ENCODE data around the gene PROP1.
"Not testable (repeated sequence)": the region's sequence is repeated elsewhere in the genome, so short reads cannot be mapped to it uniquely, and the experiment has no call there.

The PROP1 gene

DNA sequence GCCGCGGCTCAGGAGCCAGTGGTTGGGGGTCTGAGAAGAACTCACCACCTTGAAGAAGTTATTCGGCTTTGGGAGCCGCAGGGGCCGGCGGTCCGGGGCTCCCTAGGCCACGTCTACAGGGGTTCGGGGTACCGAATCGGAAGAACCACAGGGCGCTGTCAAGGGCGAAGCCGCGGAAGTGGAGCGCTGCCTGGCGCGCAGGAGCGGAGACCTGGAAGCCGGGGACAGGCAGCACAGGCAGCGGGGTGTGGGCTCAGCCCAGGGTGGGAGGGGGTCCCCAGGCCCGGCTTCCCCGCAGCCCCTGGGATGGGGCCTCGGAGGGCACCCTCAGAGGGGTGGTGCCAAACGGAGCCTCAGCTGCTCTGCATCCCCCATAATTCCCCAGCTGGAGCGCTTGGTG, 11.2 kb upstream of the PROP1 start:
- not testable (repeated sequence) for H2BK120ac ChIP-seq (ENCODE audit: insufficient read depth, low read length, poor library complexity); H3K9me3 ChIP-seq (ENCODE audit: insufficient read depth, low read depth, low read length); H3K36me3 ChIP-seq (ENCODE audit: control insufficient read depth in 1 of 2, insufficient read depth in 2 of 2, low read length in 2 of 2); H2AFZ ChIP-seq (ENCODE audit: insufficient read depth, low read length, poor library complexity); H3K27me3 ChIP-seq (ENCODE audit: insufficient read depth, low read length); H3K18ac ChIP-seq (ENCODE audit: low read length); H2BK12ac ChIP-seq (ENCODE audit: low read length); H3K4me3 ChIP-seq (ENCODE audit: low read depth, low read length); H3K23ac ChIP-seq (ENCODE audit: low read length); H3K4me2 ChIP-seq (ENCODE audit: low read length); H3K79me1 ChIP-seq (ENCODE audit: low read length); DNase-seq; H3K4me1 ChIP-seq (ENCODE audit: control insufficient read depth in 1 of 2, insufficient read depth in 2 of 2, low read length in 2 of 2); H4K12ac ChIP-seq (ENCODE audit: low read depth, low read length); H3K79me2 ChIP-seq (ENCODE audit: control insufficient read depth, insufficient read depth, low read length, poor library complexity); H4K8ac ChIP-seq (ENCODE audit: low read depth, low read length); H3K9ac ChIP-seq (ENCODE audit: low read length); H2BK5ac ChIP-seq (ENCODE audit: low read depth, low read length, poor library complexity); H3K4ac ChIP-seq (ENCODE audit: low read depth, low read length); H2AK5ac ChIP-seq (ENCODE audit: low read length); H3K14ac ChIP-seq (ENCODE audit: low read length); H4K91ac ChIP-seq (ENCODE audit: low read depth, low read length); H3K27ac ChIP-seq (ENCODE audit: low read depth, low read length)
- WGBS (ENCODE audit: extremely low coverage, insufficient coverage, insufficient read length), result no CpG with 5 or more reads among the region's 26 CpGs

DNA sequence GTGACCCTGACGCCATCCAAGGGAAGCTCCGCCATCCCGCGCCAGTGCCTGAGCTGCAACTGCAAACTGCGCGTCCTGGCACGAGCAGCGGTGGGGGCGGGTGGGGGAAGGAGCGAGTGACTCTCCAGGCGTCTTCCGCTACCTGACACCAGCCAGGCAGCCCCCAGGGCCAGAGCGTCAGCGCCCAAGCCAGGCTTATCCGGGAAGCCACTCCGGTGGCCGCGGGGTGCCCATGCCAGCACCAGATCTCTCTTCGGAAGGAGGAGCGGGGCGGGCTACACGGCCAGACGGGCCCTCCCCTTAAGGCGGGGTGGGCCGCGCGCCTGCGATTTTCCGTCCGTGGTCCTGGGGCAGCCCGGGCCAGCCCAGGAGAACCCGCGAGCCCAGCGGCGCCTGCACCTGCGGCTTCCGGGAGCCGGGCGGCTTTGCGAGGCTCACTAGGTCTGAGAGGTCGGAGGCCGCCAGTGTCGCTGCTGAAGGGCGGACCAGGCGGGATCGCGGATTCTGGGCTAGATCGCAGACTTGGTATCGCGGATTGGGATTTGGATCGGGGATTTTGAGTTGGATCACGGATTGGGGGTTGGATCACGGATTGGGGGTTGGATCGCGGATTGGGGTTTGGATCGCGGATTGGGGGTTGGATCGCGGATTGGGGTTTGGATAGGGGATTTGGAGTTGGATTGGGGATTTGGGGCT, 10.6 kb upstream of the PROP1 start:
- not testable (repeated sequence) for H3K23ac ChIP-seq (ENCODE audit: low read length); H3K79me1 ChIP-seq (ENCODE audit: low read length); H3K27me3 ChIP-seq (ENCODE audit: insufficient read depth, low read length); H4K8ac ChIP-seq (ENCODE audit: low read depth, low read length); H3K14ac ChIP-seq (ENCODE audit: low read length); H3K18ac ChIP-seq (ENCODE audit: low read length); H3K4ac ChIP-seq (ENCODE audit: low read depth, low read length); H4K91ac ChIP-seq (ENCODE audit: low read depth, low read length); H3K9ac ChIP-seq (ENCODE audit: low read length); H3K79me2 ChIP-seq (ENCODE audit: control insufficient read depth, insufficient read depth, low read length, poor library complexity); H3K36me3 ChIP-seq (ENCODE audit: control insufficient read depth in 1 of 2, insufficient read depth in 2 of 2, low read length in 2 of 2); H2BK5ac ChIP-seq (ENCODE audit: low read depth, low read length, poor library complexity); H3K27ac ChIP-seq (ENCODE audit: low read depth, low read length); H3K4me1 ChIP-seq (ENCODE audit: control insufficient read depth in 1 of 2, insufficient read depth in 2 of 2, low read length in 2 of 2); H2BK120ac ChIP-seq (ENCODE audit: insufficient read depth, low read length, poor library complexity); H2BK12ac ChIP-seq (ENCODE audit: low read length); H3K9me3 ChIP-seq (ENCODE audit: insufficient read depth, low read depth, low read length); H2AFZ ChIP-seq (ENCODE audit: insufficient read depth, low read length, poor library complexity); H3K4me2 ChIP-seq (ENCODE audit: low read length); H2AK5ac ChIP-seq (ENCODE audit: low read length); H4K12ac ChIP-seq (ENCODE audit: low read depth, low read length); H3K4me3 ChIP-seq (ENCODE audit: low read depth, low read length)
- 93% methylated on average over 2 of the region's 59 CpGs for WGBS (ENCODE audit: extremely low coverage, insufficient coverage, insufficient read length)
- peak in 1 of 2 donors; percentile 39 for DNase-seq

DNA sequence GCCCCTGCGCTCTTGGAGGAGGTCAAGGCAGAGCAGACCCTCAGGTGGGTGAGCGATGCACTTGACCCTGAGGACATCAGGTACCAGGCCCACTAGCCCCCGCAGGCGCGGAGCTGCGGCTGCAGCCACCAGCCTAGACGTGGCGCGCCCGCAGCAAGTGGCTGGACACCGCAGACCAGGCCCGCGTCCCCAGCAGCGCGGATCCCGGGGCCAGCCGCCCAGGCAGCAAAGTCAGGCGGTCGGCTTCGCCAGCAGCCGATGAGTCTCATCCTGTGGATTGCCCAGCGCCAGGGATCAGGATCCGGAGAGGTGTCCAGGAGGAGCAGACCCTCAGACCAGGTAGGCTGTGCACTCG, 10.1 kb upstream of the PROP1 start:
- not testable (repeated sequence) for H3K14ac ChIP-seq (ENCODE audit: low read length); H3K36me3 ChIP-seq (ENCODE audit: control insufficient read depth in 1 of 2, insufficient read depth in 2 of 2, low read length in 2 of 2)
- no CpG with 5 or more reads among the region's 24 CpGs for WGBS (ENCODE audit: extremely low coverage, insufficient coverage, insufficient read length)

DNA sequence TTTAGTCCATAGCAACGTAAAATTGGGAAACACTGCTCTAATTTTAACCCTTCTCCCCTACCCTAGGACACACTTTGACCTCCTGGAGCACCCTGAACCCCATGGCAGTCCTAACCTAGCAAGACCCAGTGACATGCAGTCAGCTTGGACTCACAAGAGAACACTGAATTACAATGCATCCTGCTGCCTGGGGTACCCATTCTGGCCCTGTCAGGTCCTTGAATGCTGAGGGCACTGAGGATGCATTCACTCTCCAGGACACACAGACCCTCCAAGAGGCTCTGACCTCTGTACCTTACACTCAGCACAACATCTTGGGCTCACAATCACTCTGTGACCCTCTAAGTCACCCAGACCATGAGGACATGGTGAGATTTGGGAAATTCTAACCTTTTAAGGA, 1.8 kb upstream of the PROP1 start:
- no peaks in the 10 kb centered on the region for H3K79me2 ChIP-seq (ENCODE audit: control insufficient read depth, insufficient read depth, low read length, poor library complexity)
- H3K9me3 ChIP-seq (ENCODE audit: insufficient read depth, low read depth, low read length), result no peaks in the 10 kb centered on the region
- H3K36me3 ChIP-seq (ENCODE audit: control insufficient read depth in 1 of 2, insufficient read depth in 2 of 2, low read length in 2 of 2), result no peaks in the 10 kb centered on the region
- H4K8ac ChIP-seq (ENCODE audit: low read depth, low read length), result no peak overlapping the region
- no peaks in the 10 kb centered on the region for H3K4me1 ChIP-seq (ENCODE audit: control insufficient read depth in 1 of 2, insufficient read depth in 2 of 2, low read length in 2 of 2)
- no peaks in the 10 kb centered on the region for H3K27me3 ChIP-seq (ENCODE audit: insufficient read depth, low read length)
- no CpG with 5 or more reads among the region's 1 CpG for WGBS (ENCODE audit: extremely low coverage, insufficient coverage, insufficient read length)
- no peak overlapping the region for H3K27ac ChIP-seq (ENCODE audit: low read depth, low read length)
- H4K12ac ChIP-seq (ENCODE audit: low read depth, low read length), result no peak overlapping the region
- no peak overlapping the region for H3K4me3 ChIP-seq (ENCODE audit: low read depth, low read length)
- no peak overlapping the region for H4K91ac ChIP-seq (ENCODE audit: low read depth, low read length)
- DNase-seq, result no peak
- H2AFZ ChIP-seq (ENCODE audit: insufficient read depth, low read length, poor library complexity), result no peak overlapping the region
- no peak overlapping the region for H3K14ac ChIP-seq (ENCODE audit: low read length)
- H3K23ac ChIP-seq (ENCODE audit: low read length), result no peak overlapping the region
- H2BK12ac ChIP-seq (ENCODE audit: low read length), result no peak overlapping the region
- H3K4ac ChIP-seq (ENCODE audit: low read depth, low read length), result no peak overlapping the region
- H3K79me1 ChIP-seq (ENCODE audit: low read length), result no peaks in the 10 kb centered on the region
- no peak overlapping the region for H2BK120ac ChIP-seq (ENCODE audit: insufficient read depth, low read length, poor library complexity)
- peak overlapping the region; percentile 34 for H3K9ac ChIP-seq (ENCODE audit: low read length)
- no peak overlapping the region for H3K4me2 ChIP-seq (ENCODE audit: low read length)
- no peak overlapping the region for H3K18ac ChIP-seq (ENCODE audit: low read length)
- no peak overlapping the region for H2AK5ac ChIP-seq (ENCODE audit: low read length)
- no peak overlapping the region for H2BK5ac ChIP-seq (ENCODE audit: low read depth, low read length, poor library complexity)

More for the DNA sequence above, 10.1 kb upstream of the PROP1 start:
- H3K4me2 ChIP-seq (ENCODE audit: low read length); H3K4me1 ChIP-seq (ENCODE audit: control insufficient read depth in 1 of 2, insufficient read depth in 2 of 2, low read length in 2 of 2); H3K27me3 ChIP-seq (ENCODE audit: insufficient read depth, low read length); H3K9ac ChIP-seq (ENCODE audit: low read length); H4K12ac ChIP-seq (ENCODE audit: low read depth, low read length); DNase-seq; H3K79me1 ChIP-seq (ENCODE audit: low read length); H2AK5ac ChIP-seq (ENCODE audit: low read length); H2BK12ac ChIP-seq (ENCODE audit: low read length); H3K79me2 ChIP-seq (ENCODE audit: control insufficient read depth, insufficient read depth, low read length, poor library complexity); H3K23ac ChIP-seq (ENCODE audit: low read length); H2BK5ac ChIP-seq (ENCODE audit: low read depth, low read length, poor library complexity); H3K4me3 ChIP-seq (ENCODE audit: low read depth, low read length); H3K4ac ChIP-seq (ENCODE audit: low read depth, low read length); H2AFZ ChIP-seq (ENCODE audit: insufficient read depth, low read length, poor library complexity); H4K8ac ChIP-seq (ENCODE audit: low read depth, low read length); H3K18ac ChIP-seq (ENCODE audit: low read length); H3K27ac ChIP-seq (ENCODE audit: low read depth, low read length); H2BK120ac ChIP-seq (ENCODE audit: insufficient read depth, low read length, poor library complexity); H3K9me3 ChIP-seq (ENCODE audit: insufficient read depth, low read depth, low read length); H4K91ac ChIP-seq (ENCODE audit: low read depth, low read length): not testable (repeated sequence)

Measured in trophoblast cell (in vitro differentiated cells and primary cell).